Endothelial cell of umbilical vein (primary cell): Measurements from ENCODE around the gene ARMH1. TPM values are rescaled to one million over a fixed set of nuclear protein-coding genes. Genes with fewer than 3 reads are reported as not detected.

Experiments
- BruUV-seq: library from RNA; stranded (reverse); fragments of 400-500 nt; replicated peaks from 2 replicates; lab custom pipeline; 2021; lab: Mats Ljungman, UMichigan
- CTCF ChIA-PET: fragments of 300-600, 350-600 bp; sonication (Branson Sonifier 250); formaldehyde crosslinking; loops from one replicate; lab custom pipeline; 2021; ENCODE audit warnings: antibody characterized with exemption, inconsistent platforms; lab: Charles Lee
- POLR2A ChIA-PET: fragments of 300-600, 350-600 bp; sonication (Branson Sonifier 250); formaldehyde crosslinking; loops from one replicate; lab custom pipeline; 2021; ENCODE audit warnings: antibody characterized with exemption, inconsistent platforms; lab: Charles Lee
- DNase-seq: peaks from one replicate; pipeline ENCODE4 v3.0.0-alpha.2; 2011; ENCODE audit warnings: low read depth, low spot score
- FAIRE-seq: peaks from 2 replicates; lab custom pipeline; 2011; peaks lifted over from hg19 to GRCh38; lab: Jason Lieb, UNC
- H2AFZ ChIP-seq: 2 replicates; pipeline ENCODE4 v1.6.0; 2012; ENCODE audit warnings: low read depth, low read length, control low read depth, inconsistent platforms
- H3K27ac ChIP-seq: 2 replicates; pipeline ENCODE4 v1.5.1; 2011; ENCODE audit warnings: low read depth, mild to moderate bottlenecking, control low read depth, low read length, moderate library complexity; ENCODE audit not compliant: insufficient read depth
- H3K27me3 ChIP-seq, 2 experiments: 2 replicates each; pipeline versions ENCODE4 v1.6.0 to v1.6.1; 2011; ENCODE audit warnings: low read length in 2 of 2, mixed read lengths in 1 of 2; ENCODE audit not compliant: control insufficient read depth in 2 of 2, insufficient read depth in 2 of 2
- H3K36me3 ChIP-seq, 2 experiments: 2 replicates in 1 of 2; 3 replicates in 1 of 2; pipeline ENCODE4 v1.5.1; 2011; ENCODE audit warnings: low read length in 2 of 2, mild to moderate bottlenecking in 1 of 2, moderate library complexity in 1 of 2; ENCODE audit not compliant: control insufficient read depth in 2 of 2, insufficient read depth in 2 of 2; ENCODE audit errors: extremely low read depth in 1 of 2
- H3K4me1 ChIP-seq: 3 replicates; pipeline ENCODE4 v1.5.1; 2011; ENCODE audit warnings: mild to moderate bottlenecking, low read length; ENCODE audit not compliant: control insufficient read depth, insufficient read depth; ENCODE audit errors: extremely low read depth
- H3K4me2 ChIP-seq: 2 replicates; pipeline ENCODE4 v1.6.1; 2011; ENCODE audit warnings: low read length, control low read depth, mixed read lengths; ENCODE audit not compliant: insufficient read depth
- H3K4me3 ChIP-seq, 3 experiments: fragments of 200-600 bp in 1 of 3; sonication (generic), shearing (Covaris generic) in 1 of 3; replicated peaks in 1 of 3; 2 replicates each; pipeline ENCODE4 v1.5.1; 2011 to 2016; ENCODE audit warnings: control low read depth in 3 of 3, low read length in 3 of 3, mild to moderate bottlenecking in 2 of 3, inconsistent platforms in 1 of 3, low read depth in 1 of 3, moderate library complexity in 1 of 3; ENCODE audit not compliant: insufficient read depth in 1 of 3
- H3K79me2 ChIP-seq: 2 replicates; pipeline ENCODE4 v1.6.0; 2012; ENCODE audit warnings: low read length, inconsistent platforms; ENCODE audit not compliant: control insufficient read depth, insufficient read depth
- H3K9ac ChIP-seq: replicated peaks from 2 replicates; pipeline ENCODE3; 2011; ENCODE audit warnings: low read length, control low read depth; ENCODE audit not compliant: insufficient read depth; ENCODE audit errors: extremely low read depth
- H3K9me1 ChIP-seq: replicated peaks from 3 replicates; pipeline ENCODE4 v1.6.0; 2011; ENCODE audit warnings: mild to moderate bottlenecking, low read length; ENCODE audit not compliant: control insufficient read depth, insufficient read depth; ENCODE audit errors: extremely low read depth
- H3K9me3 ChIP-seq: replicated peaks from 2 replicates; pipeline ENCODE4 v1.5.1; 2012; ENCODE audit warnings: low read length, inconsistent platforms; ENCODE audit not compliant: control insufficient read depth, insufficient read depth
- H4K20me1 ChIP-seq: replicated peaks from 2 replicates; pipeline ENCODE3; 2011; ENCODE audit warnings: mild to moderate bottlenecking, low read length; ENCODE audit not compliant: control insufficient read depth, insufficient read depth; ENCODE audit errors: extremely low read depth
- CTCF ChIP-seq, 2 donors: IDR thresholded peaks; 1 replicate in 1 of 2; 2 replicates in 1 of 2; pipeline ENCODE4 v1.5.1; 2011; ENCODE audit warnings: low read length in 2 of 2, mild to moderate bottlenecking in 2 of 2, moderate library complexity in 2 of 2, control low read depth in 1 of 2, inconsistent platforms in 1 of 2, low read depth in 1 of 2; ENCODE audit not compliant: insufficient read depth in 1 of 2; ENCODE audit errors: extremely low read depth in 1 of 2
- EZH2 ChIP-seq: IDR thresholded peaks from 2 replicates; pipeline ENCODE4 v1.6.1; 2012; ENCODE audit warnings: borderline replicate concordance, low read depth, mild to moderate bottlenecking, moderate library complexity, low read length, inconsistent platforms; ENCODE audit not compliant: severe bottlenecking
- FOS ChIP-seq: IDR thresholded peaks from 2 replicates; pipeline ENCODE4 v1.6.1; 2011; ENCODE audit warnings: mild to moderate bottlenecking, low read length, moderate library complexity, borderline replicate concordance; ENCODE audit not compliant: insufficient read depth
- GATA2 ChIP-seq: IDR thresholded peaks from 2 replicates; pipeline ENCODE4 v1.7.0; 2011; ENCODE audit warnings: low read depth, mild to moderate bottlenecking, moderate library complexity, mixed read lengths, low read length; ENCODE audit not compliant: insufficient read length, insufficient read depth
- MAX ChIP-seq: IDR thresholded peaks from 2 replicates; pipeline ENCODE4 v1.6.1; 2011; ENCODE audit not compliant: insufficient read depth, insufficient read length
- MYC ChIP-seq: IDR thresholded peaks from one replicate; pipeline ENCODE4 v1.6.1; 2011; ENCODE audit warnings: mild to moderate bottlenecking, low read depth, low read length
- POLR2AphosphoS5 ChIP-seq: IDR thresholded peaks from 2 replicates; pipeline ENCODE4 v1.6.1; 2012; ENCODE audit warnings: low read depth, mild to moderate bottlenecking, control low read depth, low read length, moderate library complexity; ENCODE audit not compliant: insufficient read depth
- dilution Hi-C: fragments of 300-500 bp; cut with MboI; formaldehyde crosslinking; loops from one replicate; pipeline ENCODE4 v1.15.0; 2019; ENCODE audit warnings: low sequenced_read_pairs; ENCODE audit not compliant: extremely low pct_ligation_motif_present
- intact Hi-C: fragments of 100-400 bp; cut with micrococcal nuclease; formaldehyde crosslinking; loops from one replicate; pipeline ENCODE4 v1.10.0; 2022
- polyA plus RNA-seq, 4 experiments: library from polyadenylated mRNA; depleted of rRNA in 3 of 4; stranded (reverse) in 3 of 4; unstranded in 1 of 4; fragments of >200 nt; gene quantifications; 2 replicates each; pipeline versions ENCODE4 v1.2.1 to v1.2.3, GENCODE V29; 2011 to 2012; ENCODE audit warnings: missing spikeins in 1 of 4
- total RNA-seq: library from RNA; stranded (reverse); gene quantifications from 2 replicates; pipeline ENCODE4 v1.2.3, GENCODE V29; 2021

ARMH1 gene
- total and polyA plus RNA-seq, 2 donors (not counting 3 experiments of a cell fraction or from before 2014, with no cell fraction given) = 0.17 TPM; not detected in 1

GRCh38 chr1:44640200-44640853, 34.2 kb upstream of the ARMH1 start:
- DNase-seq (no peak), FAIRE-seq (no peak)
- dilution Hi-C loops (no loop called here), intact Hi-C loops (no loop called here)
- no peak overlapping the region for H3K9ac ChIP-seq
- no TSS peak for BruUV-seq
- no peak for TF ChIP-seq POLR2AphosphoS5
- no peak for TF ChIP-seq GATA2
- TF ChIP-seq MAX = no peak
- no peak for TF ChIP-seq FOS
- TF ChIP-seq MYC = no peak
- no peak for TF ChIP-seq EZH2
- TF ChIP-seq CTCF (IDR thresholded peaks at IDR 0.05; ENCODE audit: extremely low read depth in 1 of 2, insufficient read depth in 1 of 2, low read depth in 1 of 2, low read length in 2 of 2) = no peak
- no peaks in the 10 kb centered on the region for H3K27me3 ChIP-seq
- no peak overlapping the region for H3K4me3 ChIP-seq
- no peak overlapping the region for H2AFZ ChIP-seq
- no peaks in the 10 kb centered on the region for H4K20me1 ChIP-seq
- H3K27ac ChIP-seq = no peak overlapping the region
- H3K4me1 ChIP-seq = no peaks in the 10 kb centered on the region
- no peaks in the 10 kb centered on the region for H3K79me2 ChIP-seq
- no peaks in the 10 kb centered on the region for H3K9me3 ChIP-seq
- no peaks in the 10 kb centered on the region for H3K9me1 ChIP-seq
- ChIA-PET POLR2A (no interaction called here), CTCF (interaction anchor here (0.5 to 6.1 kb wide), 2 partner anchors 12 to 51 kb away, joined by 3 to 48 read pairs; no protein-coding TSS in a partner anchor)
- H3K36me3 ChIP-seq = peaks cover 7 to 62% of the 10 kb centered on the region in 2 experiments
- H3K4me2 ChIP-seq = no peak overlapping the region
